ENCODE data around the gene WDR86.

The WDR86 gene

DNA sequence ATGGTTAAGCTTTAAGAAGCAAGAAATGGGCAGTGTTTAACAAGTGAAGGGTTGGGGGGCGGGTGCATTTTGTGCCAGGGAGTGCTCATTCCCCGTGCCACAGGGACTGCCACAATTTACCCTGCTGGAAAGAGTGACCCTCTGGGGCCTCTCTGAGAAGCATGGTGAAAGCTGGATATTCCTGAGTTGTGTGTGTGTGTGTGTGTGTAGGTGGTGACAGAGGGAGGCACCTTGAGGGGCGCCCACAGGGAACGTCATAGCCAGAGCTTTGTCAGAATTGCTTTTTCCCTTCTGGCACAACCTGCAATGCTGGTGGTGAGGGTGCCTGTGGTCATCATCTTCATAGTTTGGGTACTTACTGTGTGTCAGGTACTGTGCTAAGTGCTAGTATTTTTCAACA is 2.5 kb upstream of the WDR86 start:
- TF ChIP-seq GATA3 (IDR thresholded peaks at IDR 0.05; ENCODE audit: low read depth, low read length) (no peak), GATA2 (IDR thresholded peaks at IDR 0.05; ENCODE audit: low read depth, low read length) (no peak)

- TF ChIP-seq GATA3 (IDR thresholded peaks at IDR 0.05; ENCODE audit: low read depth, low read length): no peak
- TF ChIP-seq GATA2 (IDR thresholded peaks at IDR 0.05; ENCODE audit: low read depth, low read length): no peak
Measured at GRCh38 chr7:151411551-151411950, 1.7 kb upstream of the WDR86 start.

- TF ChIP-seq GATA3 (IDR thresholded peaks at IDR 0.05; ENCODE audit: low read depth, low read length): no peak
- no peak for TF ChIP-seq GATA2 (IDR thresholded peaks at IDR 0.05; ENCODE audit: low read depth, low read length)
Measured at GRCh38 chr7:151410405-151411390, 860 bp upstream of the WDR86 start.

GRCh38 chr7:151408839-151409666 is 785 bp downstream of the WDR86 start:
- no peak for TF ChIP-seq GATA2 (IDR thresholded peaks at IDR 0.05; ENCODE audit: low read depth, low read length)
- no peak for TF ChIP-seq GATA3 (IDR thresholded peaks at IDR 0.05; ENCODE audit: low read depth, low read length)

- TF ChIP-seq GATA2 (IDR thresholded peaks at IDR 0.05; ENCODE audit: low read depth, low read length): no peak
- TF ChIP-seq GATA3 (IDR thresholded peaks at IDR 0.05; ENCODE audit: low read depth, low read length): no peak
Measured at GRCh38 chr7:151408498-151408838, 1.4 kb downstream of the WDR86 start.

GRCh38 chr7:151406886-151407583 is 2.8 kb downstream of the WDR86 start:
- TF ChIP-seq GATA2 (IDR thresholded peaks at IDR 0.05; ENCODE audit: low read depth, low read length): no peak
- no peak for TF ChIP-seq GATA3 (IDR thresholded peaks at IDR 0.05; ENCODE audit: low read depth, low read length)

DNA sequence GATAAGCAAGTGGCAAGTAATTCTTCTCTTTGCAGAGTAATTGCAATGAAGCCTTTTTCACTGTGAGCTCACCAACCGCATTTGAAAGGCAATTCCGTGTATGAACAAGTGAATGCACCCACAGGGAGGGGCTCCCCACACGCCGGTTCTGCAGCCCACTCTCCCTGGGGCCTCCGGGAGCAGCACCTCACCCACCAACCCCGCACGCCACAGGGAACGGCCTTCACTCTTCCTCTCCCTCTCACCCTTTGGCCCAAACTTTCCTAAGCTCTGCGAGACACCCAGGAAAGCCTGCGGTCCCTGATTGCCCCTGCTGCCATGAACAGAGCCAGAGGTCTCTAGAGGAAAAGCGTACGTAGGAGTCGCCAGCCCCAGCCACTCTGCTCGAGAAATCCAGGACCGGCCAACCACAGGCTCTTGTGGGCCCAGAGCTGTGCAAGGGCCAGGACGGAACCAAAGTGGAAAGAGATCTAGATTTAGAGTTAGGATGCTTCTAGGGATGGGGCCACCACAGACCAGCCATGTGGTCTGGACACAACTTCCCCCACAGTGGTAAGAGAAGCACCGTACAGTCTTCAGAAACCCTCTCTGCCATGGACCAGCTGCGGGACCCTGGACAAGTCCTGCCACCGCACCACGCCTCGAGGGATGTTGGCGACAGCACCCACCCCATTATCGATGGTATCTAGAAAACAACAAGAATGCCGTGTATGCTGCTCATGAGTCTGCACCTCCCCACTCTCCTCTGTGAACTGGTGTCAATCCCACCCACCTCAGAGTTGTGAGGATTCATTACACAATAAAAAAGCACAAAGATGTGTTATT is 3.6 kb downstream of the WDR86 start:
- no peak for TF ChIP-seq GATA2 (IDR thresholded peaks at IDR 0.05; ENCODE audit: low read depth, low read length)
- TF ChIP-seq GATA3 (IDR thresholded peaks at IDR 0.05; ENCODE audit: low read depth, low read length): no peak

DNA sequence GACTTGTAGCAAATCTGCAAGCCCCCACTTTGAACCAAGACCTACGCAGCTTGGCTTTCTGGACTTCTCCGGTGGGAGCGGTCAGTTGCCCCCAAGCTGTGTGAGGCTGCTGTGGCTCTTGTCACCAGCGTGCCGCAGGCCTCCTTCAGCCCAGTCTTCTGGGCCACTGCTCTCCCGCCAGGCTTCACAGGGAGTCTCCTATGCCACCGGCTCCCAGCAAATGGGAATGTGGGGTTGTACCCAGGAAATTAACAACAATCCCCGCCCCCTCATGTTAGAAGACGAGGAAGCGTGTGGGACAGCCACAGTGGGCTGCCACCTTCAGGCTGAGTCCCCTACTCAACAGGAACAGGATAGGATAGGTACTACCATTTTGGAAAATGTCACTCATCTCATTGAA is 4.2 kb downstream of the WDR86 start:
- TF ChIP-seq GATA2 (IDR thresholded peaks at IDR 0.05; ENCODE audit: low read depth, low read length) (no peak), GATA3 (IDR thresholded peaks at IDR 0.05; ENCODE audit: low read depth, low read length) (no peak)

- TF ChIP-seq GATA3 (IDR thresholded peaks at IDR 0.05; ENCODE audit: low read depth, low read length): no peak
- TF ChIP-seq GATA2 (IDR thresholded peaks at IDR 0.05; ENCODE audit: low read depth, low read length): no peak
Measured at GRCh38 chr7:151405056-151405455, 4.8 kb downstream of the WDR86 start.

- TF ChIP-seq GATA2 (IDR thresholded peaks at IDR 0.05; ENCODE audit: low read depth, low read length) (no peak), GATA3 (IDR thresholded peaks at IDR 0.05; ENCODE audit: low read depth, low read length) (no peak)
Measured at GRCh38 chr7:151404216-151405011, 5.4 kb downstream of the WDR86 start.

DNA sequence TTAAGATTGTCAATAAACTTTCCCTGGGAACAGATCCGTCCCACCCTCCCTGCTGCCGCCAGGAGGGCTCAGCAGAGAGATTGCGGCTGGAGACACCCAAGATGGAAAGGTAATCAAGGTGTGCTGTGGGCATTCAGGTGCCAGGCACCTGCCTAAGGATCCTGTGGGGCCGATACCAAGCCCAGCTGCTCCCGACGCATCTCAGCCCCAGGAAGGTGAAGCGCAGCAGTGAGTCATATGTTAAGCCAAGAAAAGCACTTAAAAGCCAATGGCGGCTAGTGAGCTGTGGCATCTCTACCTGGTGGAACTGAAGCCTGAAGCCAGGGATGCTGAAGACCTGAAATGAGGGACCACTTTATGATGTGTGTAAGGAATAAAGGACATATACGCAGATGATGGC is 6.1 kb downstream of the WDR86 start:
- TF ChIP-seq GATA3 (IDR thresholded peaks at IDR 0.05; ENCODE audit: low read depth, low read length) (no peak), GATA2 (IDR thresholded peaks at IDR 0.05; ENCODE audit: low read depth, low read length) (no peak)

DNA sequence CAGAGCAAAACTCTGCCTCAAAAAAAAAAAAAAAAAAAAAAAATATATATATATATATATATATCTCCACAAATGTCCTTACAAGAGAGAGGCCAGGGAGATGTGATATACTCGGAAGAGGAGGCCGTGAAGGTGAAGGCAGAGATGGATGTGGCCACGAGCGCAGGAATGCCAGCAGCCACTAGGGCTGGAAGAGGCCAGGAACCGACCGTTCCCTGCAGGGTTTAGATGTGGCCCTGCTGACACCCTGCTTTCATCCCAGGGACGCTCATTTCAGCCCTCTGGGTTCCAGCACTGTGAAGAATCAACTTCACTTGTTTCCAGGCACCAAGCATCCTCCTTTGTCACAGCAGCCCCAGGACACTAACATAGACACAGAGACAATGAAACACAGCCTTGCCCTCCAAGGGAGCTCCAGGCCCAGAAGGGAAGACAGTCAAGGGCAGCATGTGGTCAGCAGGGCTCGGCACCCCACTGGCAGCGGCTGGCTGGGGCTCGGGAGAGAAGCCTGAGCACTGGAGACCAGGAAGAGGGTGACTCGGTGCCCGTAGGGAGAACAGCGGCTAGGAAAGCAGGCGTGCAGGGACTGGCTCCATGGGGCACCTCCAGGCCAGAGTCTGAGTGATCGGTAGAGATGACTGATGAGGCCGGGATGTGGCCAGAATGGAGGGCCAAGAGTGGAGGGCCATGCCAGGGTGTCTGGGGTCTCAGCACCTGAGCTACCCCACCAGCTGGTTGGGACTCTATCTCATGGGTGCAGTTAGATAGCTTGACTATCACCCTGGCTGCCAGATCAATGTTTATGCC is 7.6 kb downstream of the WDR86 start:
- TF ChIP-seq GATA3 (IDR thresholded peaks at IDR 0.05; ENCODE audit: low read depth, low read length): no peak
- TF ChIP-seq GATA2 (IDR thresholded peaks at IDR 0.05; ENCODE audit: low read depth, low read length): no peak
